ENCODE data around the gene FOXO3.

DNA sequence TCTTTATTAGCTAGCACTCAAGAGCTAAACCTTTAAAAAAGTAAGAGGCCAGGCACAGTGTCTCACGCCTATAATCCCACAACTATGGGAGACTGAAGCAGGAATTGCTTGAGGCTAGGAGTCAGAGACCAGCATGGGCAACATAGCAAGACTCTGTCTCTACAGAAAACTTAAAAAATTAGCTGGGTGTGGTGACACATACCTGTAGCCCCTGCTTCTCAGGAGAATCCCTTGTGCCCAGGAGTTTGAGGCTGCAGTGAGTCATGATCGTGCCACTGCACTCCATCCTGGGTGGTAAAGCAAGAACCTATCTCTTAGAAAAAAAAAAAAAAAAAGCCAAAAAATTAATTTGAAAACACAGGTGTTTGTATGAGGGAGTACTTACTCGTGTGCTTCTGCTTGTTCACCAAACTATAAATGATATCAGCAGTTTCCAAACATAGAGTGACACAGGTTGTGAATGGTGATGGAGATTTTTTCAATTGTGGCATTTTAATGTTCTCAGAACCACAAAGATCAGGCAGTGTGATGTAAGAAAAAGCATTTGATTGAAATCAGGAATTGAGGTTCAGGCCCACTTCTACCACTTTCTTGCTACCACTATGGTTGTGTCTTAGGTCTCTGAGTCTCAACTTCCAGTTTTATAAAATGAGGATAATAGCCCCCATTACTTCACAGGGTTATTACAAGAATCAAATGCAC is 104.9 kb downstream of the FOXO3 start:
- TF ChIP-seq MZF1 (CRISPR knock-in tag; IDR thresholded peaks at IDR 0.05; ENCODE audit: borderline replicate concordance) (no peak), RFX5 (IDR thresholded peaks at IDR 0.05; ENCODE audit: low read depth, low read length) (no peak), POLR2AphosphoS2 (IDR thresholded peaks at IDR 0.05; ENCODE audit: low read depth, low read length) (no peak), ZNF703 (CRISPR knock-in tag; IDR thresholded peaks at IDR 0.05; ENCODE audit: borderline replicate concordance) (no peak)
- TF ChIP-seq, protein P1, sequence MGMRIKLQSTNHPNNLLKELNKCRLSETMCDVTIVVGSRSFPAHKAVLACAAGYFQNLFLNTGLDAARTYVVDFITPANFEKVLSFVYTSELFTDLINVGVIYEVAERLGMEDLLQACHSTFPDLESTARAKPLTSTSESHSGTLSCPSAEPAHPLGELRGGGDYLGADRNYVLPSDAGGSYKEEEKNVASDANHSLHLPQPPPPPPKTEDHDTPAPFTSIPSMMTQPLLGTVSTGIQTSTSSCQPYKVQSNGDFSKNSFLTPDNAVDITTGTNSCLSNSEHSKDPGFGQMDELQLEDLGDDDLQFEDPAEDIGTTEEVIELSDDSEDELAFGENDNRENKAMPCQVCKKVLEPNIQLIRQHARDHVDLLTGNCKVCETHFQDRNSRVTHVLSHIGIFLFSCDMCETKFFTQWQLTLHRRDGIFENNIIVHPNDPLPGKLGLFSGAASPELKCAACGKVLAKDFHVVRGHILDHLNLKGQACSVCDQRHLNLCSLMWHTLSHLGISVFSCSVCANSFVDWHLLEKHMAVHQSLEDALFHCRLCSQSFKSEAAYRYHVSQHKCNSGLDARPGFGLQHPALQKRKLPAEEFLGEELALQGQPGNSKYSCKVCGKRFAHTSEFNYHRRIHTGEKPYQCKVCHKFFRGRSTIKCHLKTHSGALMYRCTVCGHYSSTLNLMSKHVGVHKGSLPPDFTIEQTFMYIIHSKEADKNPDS (CRISPR knock-in tag; IDR thresholded peaks at IDR 0.05): no peak
